Calu3 (cell line): ENCODE results near the gene LAMA5. TPM values are rescaled to one million over a fixed set of nuclear protein-coding genes. Genes with fewer than 3 reads are reported as not detected.

Experiments used
- BruUV-seq: library from RNA; stranded (reverse); fragments of 400-500 nt; replicated peaks from 2 replicates; lab custom pipeline; 2021; lab: Mats Ljungman, UMichigan
- CTCF ChIA-PET: fragments of 300-600 bp; sonication (Branson Sonifier 250); formaldehyde crosslinking; loops from one replicate; lab custom pipeline; 2022; ENCODE audit warnings: antibody characterized with exemption; lab: Charles Lee
- DNase-seq: peaks from one replicate; pipeline ENCODE4 v3.0.0; 2022
- H3K27ac Mint-ChIP-seq: one replicate; pipeline ENCODE4 v1.8.0; 2022; ENCODE audit warnings: mixed read lengths; ENCODE audit not compliant: unreplicated experiment
- H3K27me3 Mint-ChIP-seq: one replicate; pipeline ENCODE4 v1.8.0; 2022; ENCODE audit warnings: mixed read lengths; ENCODE audit not compliant: unreplicated experiment
- H3K36me3 Mint-ChIP-seq: one replicate; pipeline ENCODE4 v1.8.0; 2022; ENCODE audit warnings: mild to moderate bottlenecking, moderate library complexity, mixed read lengths; ENCODE audit not compliant: insufficient read depth, unreplicated experiment
- H3K4me1 Mint-ChIP-seq: one replicate; pipeline ENCODE4 v1.8.0; 2022; ENCODE audit warnings: mild to moderate bottlenecking, low read depth, mixed read lengths; ENCODE audit not compliant: unreplicated experiment
- H3K4me3 Mint-ChIP-seq: one replicate; pipeline ENCODE4 v1.8.0; 2022; ENCODE audit warnings: mild to moderate bottlenecking, low read depth, moderate library complexity, mixed read lengths; ENCODE audit not compliant: unreplicated experiment
- H3K9me3 Mint-ChIP-seq: one replicate; pipeline ENCODE4 v1.8.0; 2022; ENCODE audit warnings: low read depth, mixed read lengths; ENCODE audit not compliant: unreplicated experiment
- CTCF ChIP-seq: fragments of 200-600 bp; IDR thresholded peaks from one replicate; pipeline ENCODE4 v1.8.0; 2022; ENCODE audit warnings: antibody characterized with exemption; ENCODE audit not compliant: unreplicated experiment
- intact Hi-C: fragments of 100-400 bp; cut with micrococcal nuclease; formaldehyde crosslinking; loops from one replicate; pipeline ENCODE4 v1.10.0; 2022; ENCODE audit not compliant: unreplicated experiment
- total RNA-seq: library from RNA; stranded (reverse); gene quantifications from 2 replicates; pipeline ENCODE4 v1.2.3, GENCODE V29; 2022

The LAMA5 gene
- total RNA-seq, 1 experiment from 2014 or later, result 763 TPM

GRCh38 chr20:62394248-62395245 is 27.4 kb upstream of the LAMA5 start:
- H3K27me3 Mint-ChIP-seq, result no peaks in the 10 kb centered on the region
- no TSS peak for BruUV-seq
- H3K36me3 Mint-ChIP-seq, result peaks cover 66% of the 10 kb centered on the region
- H3K4me3 Mint-ChIP-seq, result no peak overlapping the region
- peaks cover 7% of the 10 kb centered on the region for H3K4me1 Mint-ChIP-seq
- intact Hi-C loops, result no loop called here
- H3K9me3 Mint-ChIP-seq, result peaks cover 4% of the 10 kb centered on the region
- CTCF ChIA-PET, result no interaction called here
- H3K27ac Mint-ChIP-seq, result no peak overlapping the region
- DNase-seq, result no peak
- TF ChIP-seq CTCF, result no peak

GRCh38 chr20:62393830-62394229 is 26.7 kb upstream of the LAMA5 start:
- H3K36me3 Mint-ChIP-seq, result peaks cover 73% of the 10 kb centered on the region
- H3K4me3 Mint-ChIP-seq, result no peak overlapping the region
- no peak for DNase-seq
- peaks cover 4% of the 10 kb centered on the region for H3K9me3 Mint-ChIP-seq
- intact Hi-C loops, result no loop called here
- CTCF ChIA-PET, result no interaction called here
- H3K4me1 Mint-ChIP-seq, result peaks cover 10% of the 10 kb centered on the region
- H3K27me3 Mint-ChIP-seq, result no peaks in the 10 kb centered on the region
- TF ChIP-seq CTCF, result no peak
- no peak overlapping the region for H3K27ac Mint-ChIP-seq
- no TSS peak for BruUV-seq

- H3K4me1 Mint-ChIP-seq, result peaks cover 16% of the 10 kb centered on the region
- H3K27ac Mint-ChIP-seq, result no peak overlapping the region
- no peaks in the 10 kb centered on the region for H3K27me3 Mint-ChIP-seq
- H3K9me3 Mint-ChIP-seq, result peaks cover 4% of the 10 kb centered on the region
- no peak overlapping the region for H3K4me3 Mint-ChIP-seq
- no TSS peak for BruUV-seq
- intact Hi-C loops, result no loop called here
- no peak for TF ChIP-seq CTCF
- DNase-seq, result no peak
- H3K36me3 Mint-ChIP-seq, result peaks cover 77% of the 10 kb centered on the region
- CTCF ChIA-PET, result no interaction called here
Observed at GRCh38 chr20:62393335-62393665, 26.2 kb upstream of the LAMA5 start.

GRCh38 chr20:62392621-62393334 is 25.7 kb upstream of the LAMA5 start:
- peaks cover 77% of the 10 kb centered on the region for H3K36me3 Mint-ChIP-seq
- CTCF ChIA-PET, result no interaction called here

More at GRCh38 chr20:62392621-62393334, 25.7 kb upstream of the LAMA5 start:
- no peak overlapping the region for H3K4me3 Mint-ChIP-seq
- no peaks in the 10 kb centered on the region for H3K27me3 Mint-ChIP-seq
- H3K4me1 Mint-ChIP-seq, result peaks cover 21% of the 10 kb centered on the region
- no TSS peak for BruUV-seq
- H3K27ac Mint-ChIP-seq, result no peak overlapping the region
- intact Hi-C loops, result no loop called here
- TF ChIP-seq CTCF, result no peak
- no peak for DNase-seq
- H3K9me3 Mint-ChIP-seq, result no peaks in the 10 kb centered on the region
